ENCODE data around the gene TMEM39A. TPM values are rescaled to one million over a fixed set of nuclear protein-coding genes. Genes with fewer than 3 reads are reported as not detected.
A peak's percentile ranks its signal among the peaks of the same experiment; 100 is the strongest.

The TMEM39A gene
- total and polyA plus RNA-seq, 2 donors (not counting 3 experiments of a cell fraction or from before 2014, with no cell fraction given) = 44.6 to 56.0 TPM

DNA sequence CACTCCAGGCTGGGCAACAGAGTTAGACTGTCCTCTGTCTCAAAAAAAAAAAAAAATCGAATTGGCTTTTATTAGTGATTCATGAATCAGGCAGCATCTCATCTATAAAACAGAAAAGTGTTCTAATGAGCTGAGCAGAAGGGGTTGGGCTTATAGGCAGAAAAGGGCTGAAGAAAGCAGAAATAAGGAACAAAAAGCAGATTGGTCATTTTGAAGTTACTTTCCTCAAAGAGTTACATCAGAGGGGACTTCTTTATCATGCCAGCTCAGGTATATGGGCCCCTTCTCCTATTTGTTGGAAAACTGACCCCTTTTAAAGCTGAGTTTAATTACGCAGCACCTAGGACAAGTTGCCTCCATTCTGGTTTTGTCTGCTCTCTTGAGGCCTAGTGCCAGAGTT, 4.6 kb upstream of the TMEM39A start:
- Histone ChIP-seq H3K79me2 (ENCODE audit: control insufficient read depth, insufficient read depth, low read length) (peaks cover 8% of the 10 kb centered on the region), H3K4me1 (ENCODE audit: control insufficient read depth, extremely low read depth, insufficient read depth, low read length) (peaks cover 18% of the 10 kb centered on the region), H3K27me3 (ENCODE audit: control insufficient read depth in 2 of 2, insufficient read depth in 2 of 2, low read length in 2 of 2) (no peaks in the 10 kb centered on the region), H2AFZ (ENCODE audit: low read depth, low read length) (peak overlapping the region; percentile 99), H4K20me1 (replicated peaks; ENCODE audit: control insufficient read depth, extremely low read depth, insufficient read depth, low read length) (no peaks in the 10 kb centered on the region), H3K9me1 (replicated peaks; ENCODE audit: control insufficient read depth, extremely low read depth, insufficient read depth, low read length) (no peaks in the 10 kb centered on the region), H3K9me3 (replicated peaks; ENCODE audit: control insufficient read depth, insufficient read depth, low read length) (no peaks in the 10 kb centered on the region), H3K36me3 (ENCODE audit: control insufficient read depth in 2 of 2, extremely low read depth in 1 of 2, insufficient read depth in 2 of 2, low read length in 2 of 2) (no peaks in the 10 kb centered on the region), H3K4me3 (replicated peaks in 1 of 3; ENCODE audit: insufficient read depth in 1 of 3, low read depth in 1 of 3, low read length in 3 of 3) (no peak overlapping the region), H3K27ac (ENCODE audit: insufficient read depth, low read depth, low read length) (no peak overlapping the region), H3K9ac (replicated peaks; ENCODE audit: extremely low read depth, insufficient read depth, low read length) (no peak overlapping the region), H3K4me2 (ENCODE audit: insufficient read depth, low read length) (peak overlapping the region; percentile 85)
- ChIA-PET CTCF (interaction anchor here (1.2 kb wide), 1 partner anchor 27 kb away, joined by 5 read pairs; no protein-coding TSS in a partner anchor), POLR2A (interaction anchor here (0.6 kb wide), 1 partner anchor 25 kb away, joined by 3 read pairs; no protein-coding TSS in a partner anchor)
- DNase-seq (ENCODE audit: low read depth, low spot score) = no peak
- dilution Hi-C loops (cut with MboI; ENCODE audit: extremely low pct_ligation_motif_present, low sequenced_read_pairs) (no loop called here), intact Hi-C loops (cut with micrococcal nuclease) (loop anchor here (1.0 kb wide), 1 partner anchor 627 kb away; no protein-coding TSS in a partner anchor)
- TF ChIP-seq EZH2 (IDR thresholded peaks at IDR 0.05; ENCODE audit: borderline replicate concordance, low read depth, low read length, severe bottlenecking) (no peak), FOS (IDR thresholded peaks at IDR 0.05; ENCODE audit: borderline replicate concordance, insufficient read depth, low read length) (no peak), GATA2 (IDR thresholded peaks at IDR 0.05; ENCODE audit: insufficient read depth, insufficient read length, low read depth, low read length) (no peak), MYC (IDR thresholded peaks at IDR 0.05; ENCODE audit: low read depth, low read length) (no peak), JUN (IDR thresholded peaks at IDR 0.05; ENCODE audit: borderline replicate concordance, insufficient read depth, insufficient read length, low read depth) (no peak), POLR2AphosphoS5 (IDR thresholded peaks at IDR 0.05; ENCODE audit: insufficient read depth, low read depth, low read length) (no peak), POLR2A (IDR thresholded peaks at IDR 0.05; ENCODE audit: low read depth, low read length) (no peak)
- TF ChIP-seq, protein P1, sequence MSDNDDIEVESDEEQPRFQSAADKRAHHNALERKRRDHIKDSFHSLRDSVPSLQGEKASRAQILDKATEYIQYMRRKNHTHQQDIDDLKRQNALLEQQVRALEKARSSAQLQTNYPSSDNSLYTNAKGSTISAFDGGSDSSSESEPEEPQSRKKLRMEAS (IDR thresholded peaks at IDR 0.05; ENCODE audit: insufficient read depth, insufficient read length) = no peak
- TF ChIP-seq, protein P2, sequence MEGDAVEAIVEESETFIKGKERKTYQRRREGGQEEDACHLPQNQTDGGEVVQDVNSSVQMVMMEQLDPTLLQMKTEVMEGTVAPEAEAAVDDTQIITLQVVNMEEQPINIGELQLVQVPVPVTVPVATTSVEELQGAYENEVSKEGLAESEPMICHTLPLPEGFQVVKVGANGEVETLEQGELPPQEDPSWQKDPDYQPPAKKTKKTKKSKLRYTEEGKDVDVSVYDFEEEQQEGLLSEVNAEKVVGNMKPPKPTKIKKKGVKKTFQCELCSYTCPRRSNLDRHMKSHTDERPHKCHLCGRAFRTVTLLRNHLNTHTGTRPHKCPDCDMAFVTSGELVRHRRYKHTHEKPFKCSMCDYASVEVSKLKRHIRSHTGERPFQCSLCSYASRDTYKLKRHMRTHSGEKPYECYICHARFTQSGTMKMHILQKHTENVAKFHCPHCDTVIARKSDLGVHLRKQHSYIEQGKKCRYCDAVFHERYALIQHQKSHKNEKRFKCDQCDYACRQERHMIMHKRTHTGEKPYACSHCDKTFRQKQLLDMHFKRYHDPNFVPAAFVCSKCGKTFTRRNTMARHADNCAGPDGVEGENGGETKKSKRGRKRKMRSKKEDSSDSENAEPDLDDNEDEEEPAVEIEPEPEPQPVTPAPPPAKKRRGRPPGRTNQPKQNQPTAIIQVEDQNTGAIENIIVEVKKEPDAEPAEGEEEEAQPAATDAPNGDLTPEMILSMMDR (IDR thresholded peaks at IDR 0.05; ENCODE audit: extremely low read depth in 1 of 2, insufficient read depth in 1 of 2, low read depth in 1 of 2, low read length in 2 of 2) = no peak
- no TSS peak for BruUV-seq (replicated peaks)
- peak; percentile 15 for FAIRE-seq

Data from endothelial cell of umbilical vein (primary cell).